Esophagus squamous epithelium (tissue), 5 donors: Measurements from ENCODE around the gene GPC6. TPM values are rescaled to one million over a fixed set of nuclear protein-coding genes. Genes with fewer than 3 reads are reported as not detected.

Experiments used
- DNase-seq: peaks from one replicate; lab custom pipeline; 2025; lab: John Stamatoyannopoulos, UW
- H3K27ac ChIP-seq, 4 donors: fragments of 200-600 bp; sonication (generic); one replicate each; pipeline ENCODE4 v1.5.1; 2016 to 2019; ENCODE audit warnings: mild to moderate bottlenecking in 1 of 4
- H3K27me3 ChIP-seq, 4 donors: fragments of 200-600 bp; sonication (generic); 1 replicate in 3 of 4; 2 replicates in 1 of 4; pipeline versions ENCODE4 v1.5.1 to v1.6.0; 2017 to 2021; ENCODE audit warnings: antibody characterized with exemption in 1 of 4
- H3K36me3 ChIP-seq, 3 donors: fragments of 200-600 bp; sonication (generic); one replicate each; pipeline ENCODE4 v1.5.1; 2016 to 2019
- H3K4me1 ChIP-seq, 3 donors: fragments of 200-600 bp; sonication (generic); one replicate each; pipeline ENCODE4 v1.5.1; 2017 to 2019
- H3K4me3 ChIP-seq, 4 donors: fragments of 200-600 bp; sonication (generic); 1 replicate in 3 of 4; 2 replicates in 1 of 4; pipeline ENCODE4 v1.5.1; 2016 to 2019; ENCODE audit warnings: mild to moderate bottlenecking in 2 of 4, moderate library complexity in 1 of 4
- H3K9me3 ChIP-seq, 3 donors: fragments of 200-600 bp; sonication (generic); one replicate each; pipeline ENCODE4 v1.5.1; 2016 to 2019
- POLR2A ChIP-seq, 4 donors: fragments of 450-650 bp; IDR thresholded peaks; one replicate each; pipeline ENCODE4 v1.6.1; 2017; ENCODE audit warnings: antibody characterized with exemption in 4 of 4, mild to moderate bottlenecking in 4 of 4, moderate library complexity in 3 of 4
- WGBS, 2 donors: methylation state at CpG; one replicate each; pipeline ENCODE4 v1.1.5; 2018; 5-methylcytosine and 5-hydroxymethylcytosine counted together
- intact Hi-C: fragments of 100-400 bp; cut with DNase I; formaldehyde crosslinking; loops from one replicate; pipeline ENCODE4 v1.15.0; 2022
- total RNA-seq, 4 donors: library from RNA; depleted of rRNA; stranded (reverse); fragments of >200 nt; gene quantifications; one replicate each; pipeline ENCODE4 v1.1.0, GENCODE V29; 2016
- TF ChIP-seq, protein P1 (sequence below), 6 experiments: fragments of 450-650 bp in 4 of 6; fragments of 200-600 bp in 2 of 6; sonication (generic) in 2 of 6; IDR thresholded peaks; one replicate each; pipeline ENCODE4 v1.5.1; 2016 to 2019; ENCODE audit warnings: antibody characterized with exemption in 6 of 6, mild to moderate bottlenecking in 4 of 6, moderate library complexity in 4 of 6
- donor health status: DM: yes; HTN: yes; CAD: no.

GPC6 gene
- total RNA-seq, 4 donors from 2014 or later = 0.57 to 8.6 (median 2.6) TPM

DNA sequence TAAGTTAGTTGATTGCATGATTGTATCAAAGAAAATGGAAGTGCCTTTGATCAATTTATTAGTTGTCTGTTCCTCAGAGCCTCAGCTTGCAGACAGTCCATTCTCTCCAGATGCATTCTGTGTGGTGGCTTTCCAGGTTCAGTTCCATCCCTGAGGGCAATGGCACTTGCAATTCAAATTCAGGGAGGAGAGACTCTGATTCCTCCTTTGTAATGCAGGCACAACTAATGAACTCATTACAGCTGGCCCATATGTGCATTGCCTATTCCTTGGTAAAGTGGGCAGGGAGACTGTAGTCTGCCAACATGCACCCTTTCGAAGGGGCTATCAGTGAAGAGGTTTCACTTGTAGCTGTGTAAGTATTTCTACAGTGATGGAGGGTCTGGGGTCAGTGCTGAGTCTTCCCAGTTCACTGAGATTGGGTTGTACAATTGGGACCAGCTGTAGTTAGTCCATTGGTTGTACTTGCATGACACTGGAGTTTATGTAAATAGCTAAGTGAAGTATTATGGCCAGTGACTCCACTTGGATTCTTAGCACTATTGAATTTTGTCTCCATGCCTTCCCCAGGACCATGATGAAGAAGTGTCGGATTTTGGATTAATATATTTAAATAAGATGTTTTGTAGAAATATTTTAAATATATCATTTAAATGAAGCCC is 401.7 kb downstream of the GPC6 start:
- DNase-seq = no peak
- Histone ChIP-seq H3K4me3 (no peak overlapping the region), H3K4me1 (no peaks in the 10 kb centered on the region), H3K27me3 (no peaks in the 10 kb centered on the region), H3K27ac (no peak overlapping the region), H3K9me3 (no peaks in the 10 kb centered on the region), H3K36me3 (no peaks in the 10 kb centered on the region)
- WGBS, 2 donors = 73 to 74% methylated on average over 2 of the region's 2 CpGs
- intact Hi-C loops = no loop called here
- TF ChIP-seq, protein P1, sequence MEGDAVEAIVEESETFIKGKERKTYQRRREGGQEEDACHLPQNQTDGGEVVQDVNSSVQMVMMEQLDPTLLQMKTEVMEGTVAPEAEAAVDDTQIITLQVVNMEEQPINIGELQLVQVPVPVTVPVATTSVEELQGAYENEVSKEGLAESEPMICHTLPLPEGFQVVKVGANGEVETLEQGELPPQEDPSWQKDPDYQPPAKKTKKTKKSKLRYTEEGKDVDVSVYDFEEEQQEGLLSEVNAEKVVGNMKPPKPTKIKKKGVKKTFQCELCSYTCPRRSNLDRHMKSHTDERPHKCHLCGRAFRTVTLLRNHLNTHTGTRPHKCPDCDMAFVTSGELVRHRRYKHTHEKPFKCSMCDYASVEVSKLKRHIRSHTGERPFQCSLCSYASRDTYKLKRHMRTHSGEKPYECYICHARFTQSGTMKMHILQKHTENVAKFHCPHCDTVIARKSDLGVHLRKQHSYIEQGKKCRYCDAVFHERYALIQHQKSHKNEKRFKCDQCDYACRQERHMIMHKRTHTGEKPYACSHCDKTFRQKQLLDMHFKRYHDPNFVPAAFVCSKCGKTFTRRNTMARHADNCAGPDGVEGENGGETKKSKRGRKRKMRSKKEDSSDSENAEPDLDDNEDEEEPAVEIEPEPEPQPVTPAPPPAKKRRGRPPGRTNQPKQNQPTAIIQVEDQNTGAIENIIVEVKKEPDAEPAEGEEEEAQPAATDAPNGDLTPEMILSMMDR (IDR thresholded peaks at IDR 0.05) = no peak
- no peak for TF ChIP-seq POLR2A (IDR thresholded peaks at IDR 0.05)

DNA sequence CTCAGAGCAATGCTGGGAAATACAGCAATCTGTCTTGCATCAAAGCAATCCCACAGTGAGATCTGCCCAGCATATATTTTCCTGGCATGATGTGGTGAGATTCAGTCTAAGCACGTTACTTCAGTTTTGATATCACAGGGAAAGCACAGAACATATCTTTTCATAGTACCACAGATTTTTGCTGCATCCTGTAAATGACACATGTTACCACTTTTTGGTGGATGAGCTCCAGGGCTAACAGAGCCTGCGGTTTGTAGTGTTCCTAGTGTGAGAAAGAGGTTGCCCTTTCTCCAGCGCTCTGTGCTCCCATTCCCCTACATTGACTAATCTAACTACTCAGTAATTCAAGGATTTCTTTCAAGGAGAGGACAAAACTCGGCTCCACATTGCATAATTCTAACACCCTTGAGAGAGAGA is 409.0 kb downstream of the GPC6 start:
- no peak for DNase-seq
- no peak overlapping the region for H3K4me3 ChIP-seq
- intact Hi-C loops = no loop called here
- no peaks in the 10 kb centered on the region for H3K4me1 ChIP-seq
- H3K27me3 ChIP-seq = no peaks in the 10 kb centered on the region
- no peak for TF ChIP-seq POLR2A (IDR thresholded peaks at IDR 0.05)
- TF ChIP-seq, protein P1 (IDR thresholded peaks at IDR 0.05) = no peak
- no peaks in the 10 kb centered on the region for H3K36me3 ChIP-seq
- H3K27ac ChIP-seq = no peak overlapping the region
- no peaks in the 10 kb centered on the region for H3K9me3 ChIP-seq
- WGBS, 2 donors = 57 to 74% methylated on average over 4 of the region's 4 CpGs

- 74 to 85% methylated on average over 2 of the region's 2 CpGs for WGBS, 2 donors
- no peaks in the 10 kb centered on the region for H3K36me3 ChIP-seq
- H3K4me1 ChIP-seq = no peaks in the 10 kb centered on the region
- no peak overlapping the region for H3K27ac ChIP-seq
- H3K4me3 ChIP-seq = no peak overlapping the region
- no peaks in the 10 kb centered on the region for H3K9me3 ChIP-seq
- H3K27me3 ChIP-seq = no peaks in the 10 kb centered on the region
- intact Hi-C loops = no loop called here
- TF ChIP-seq, protein P1 (IDR thresholded peaks at IDR 0.05) = no peak
- no peak for DNase-seq
Observed at GRCh38 chr13:93637852-93638251, 411.2 kb downstream of the GPC6 start.

DNA sequence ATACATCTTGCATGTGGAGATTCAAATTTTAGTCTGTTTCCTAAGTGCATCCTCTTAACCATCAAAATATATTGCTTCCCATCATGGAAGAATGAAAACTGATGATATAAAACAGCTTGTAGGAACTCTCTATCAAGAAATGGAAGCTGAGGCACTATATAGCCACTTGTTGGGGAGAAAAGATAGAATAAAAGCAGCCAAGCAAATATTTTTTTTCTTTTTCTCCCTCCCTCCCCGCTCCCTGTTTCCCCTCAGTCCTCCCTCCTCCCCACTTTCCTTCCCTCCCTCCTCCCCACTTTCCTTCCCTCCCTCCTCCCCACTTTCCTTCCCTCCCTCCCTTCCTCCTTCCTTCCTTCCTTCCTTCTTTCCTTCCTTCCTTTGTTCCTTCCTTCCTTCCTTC is 413.8 kb downstream of the GPC6 start:
- no peaks in the 10 kb centered on the region for H3K9me3 ChIP-seq
- no peaks in the 10 kb centered on the region for H3K36me3 ChIP-seq
- H3K27ac ChIP-seq = no peak overlapping the region
- TF ChIP-seq, protein P1 (IDR thresholded peaks at IDR 0.05) = no peak
- TF ChIP-seq POLR2A (IDR thresholded peaks at IDR 0.05) = no peak
- no peaks in the 10 kb centered on the region for H3K4me1 ChIP-seq
- no peak for DNase-seq
- 73 to 88% methylated on average over 1 of the region's 1 CpG for WGBS, 2 donors
- no peak overlapping the region for H3K4me3 ChIP-seq
- H3K27me3 ChIP-seq = no peaks in the 10 kb centered on the region
- intact Hi-C loops = no loop called here

GRCh38 chr13:93646245-93646644 is 419.6 kb downstream of the GPC6 start:
- WGBS, 2 donors = 51 to 57% methylated on average over 7 of the region's 7 CpGs
- TF ChIP-seq POLR2A (IDR thresholded peaks at IDR 0.05) = no peak
- TF ChIP-seq, protein P1 (IDR thresholded peaks at IDR 0.05) = no peak
- Histone ChIP-seq H3K4me3 (no peak overlapping the region), H3K4me1 (no peaks in the 10 kb centered on the region), H3K9me3 (no peaks in the 10 kb centered on the region), H3K36me3 (no peaks in the 10 kb centered on the region), H3K27me3 (no peaks in the 10 kb centered on the region), H3K27ac (no peak overlapping the region)
- intact Hi-C loops = no loop called here
- DNase-seq = no peak
